ENCODE results near the gene LHFPL6.

DNA sequence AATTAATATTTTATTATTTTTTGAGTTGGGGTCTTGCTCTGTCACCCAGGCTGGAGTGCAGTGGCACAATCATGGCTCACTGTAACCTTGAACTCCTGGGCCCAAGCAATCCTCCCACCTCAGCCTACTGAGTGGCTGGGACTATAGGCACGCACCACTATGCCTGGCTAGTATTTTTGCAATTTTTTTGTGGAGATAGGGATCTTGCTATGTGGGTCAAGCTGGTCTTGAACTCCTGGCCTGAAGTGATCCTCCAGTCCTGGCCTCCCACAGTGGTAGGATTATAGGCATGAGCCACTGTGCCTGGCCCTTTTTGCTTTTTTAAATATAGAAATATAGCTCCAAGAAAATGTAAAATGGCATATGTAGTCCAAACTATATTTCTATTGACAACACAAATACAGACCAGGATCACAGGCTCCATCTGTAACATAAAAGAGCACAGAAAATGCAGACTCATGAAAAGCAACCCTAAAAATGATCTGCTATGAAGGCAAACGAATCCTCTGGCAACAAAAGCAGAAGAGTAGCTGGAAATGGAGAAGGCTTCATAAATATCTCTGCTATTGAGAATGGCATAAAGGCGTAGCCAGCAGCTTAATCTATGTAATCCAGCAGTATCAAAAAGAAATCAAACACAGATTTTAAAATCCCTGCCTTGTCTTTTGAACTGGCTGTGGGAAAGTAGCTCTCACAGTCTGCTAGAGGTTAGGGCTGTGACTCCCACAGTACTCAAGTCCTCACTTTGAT is 200.6 kb downstream of the LHFPL6 start:
- TF ChIP-seq POLR2A (IDR thresholded peaks at IDR 0.05) (no peak), EP300 (IDR thresholded peaks at IDR 0.05) (no peak)
- TF ChIP-seq, protein P1, sequence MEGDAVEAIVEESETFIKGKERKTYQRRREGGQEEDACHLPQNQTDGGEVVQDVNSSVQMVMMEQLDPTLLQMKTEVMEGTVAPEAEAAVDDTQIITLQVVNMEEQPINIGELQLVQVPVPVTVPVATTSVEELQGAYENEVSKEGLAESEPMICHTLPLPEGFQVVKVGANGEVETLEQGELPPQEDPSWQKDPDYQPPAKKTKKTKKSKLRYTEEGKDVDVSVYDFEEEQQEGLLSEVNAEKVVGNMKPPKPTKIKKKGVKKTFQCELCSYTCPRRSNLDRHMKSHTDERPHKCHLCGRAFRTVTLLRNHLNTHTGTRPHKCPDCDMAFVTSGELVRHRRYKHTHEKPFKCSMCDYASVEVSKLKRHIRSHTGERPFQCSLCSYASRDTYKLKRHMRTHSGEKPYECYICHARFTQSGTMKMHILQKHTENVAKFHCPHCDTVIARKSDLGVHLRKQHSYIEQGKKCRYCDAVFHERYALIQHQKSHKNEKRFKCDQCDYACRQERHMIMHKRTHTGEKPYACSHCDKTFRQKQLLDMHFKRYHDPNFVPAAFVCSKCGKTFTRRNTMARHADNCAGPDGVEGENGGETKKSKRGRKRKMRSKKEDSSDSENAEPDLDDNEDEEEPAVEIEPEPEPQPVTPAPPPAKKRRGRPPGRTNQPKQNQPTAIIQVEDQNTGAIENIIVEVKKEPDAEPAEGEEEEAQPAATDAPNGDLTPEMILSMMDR (IDR thresholded peaks at IDR 0.05) = no peak
